Epithelial cell of esophagus (primary cell): Measurements from ENCODE around the gene SH2D4B.
"Not testable (repeated sequence)": the region's sequence is repeated elsewhere in the genome, so short reads cannot be mapped to it uniquely, and the experiment has no call there.

Source experiments
- DNase-seq: peaks from one replicate; pipeline ENCODE4 v3.0.0; 2010; ENCODE audit warnings: low read depth
- H3K4me3 ChIP-seq: 2 replicates; pipeline ENCODE4 v1.5.1; 2011; ENCODE audit warnings: mild to moderate bottlenecking, low read length, control low read depth
- TF ChIP-seq, protein P1 (sequence below): IDR thresholded peaks from 2 replicates; pipeline ENCODE4 v1.5.1; 2011; ENCODE audit warnings: low read depth, mild to moderate bottlenecking, low read length, control low read depth, inconsistent platforms; ENCODE audit not compliant: insufficient read depth; ENCODE audit errors: missing control alignments

SH2D4B gene

DNA sequence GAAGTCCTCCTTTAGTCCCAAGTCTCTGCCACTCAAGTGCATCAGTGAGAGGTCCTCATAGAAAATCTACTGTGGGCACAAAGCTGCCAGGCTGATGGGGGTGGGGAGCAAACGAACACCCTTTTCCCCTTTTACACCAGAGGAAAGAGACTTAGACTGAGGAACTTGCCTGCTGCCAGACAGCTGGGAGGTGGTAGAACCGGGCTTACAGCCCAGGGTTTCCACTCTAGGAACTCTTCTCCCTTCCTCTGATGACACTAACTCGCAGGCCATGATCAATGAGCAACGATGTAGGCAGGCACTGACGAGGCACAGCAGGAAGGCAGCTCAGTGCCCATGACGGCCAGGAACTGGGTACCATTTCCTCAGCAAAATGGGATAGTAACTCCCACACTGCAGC is 11.0 kb upstream of the SH2D4B start:
- H3K4me3 ChIP-seq = no peak overlapping the region
- TF ChIP-seq, protein P1, sequence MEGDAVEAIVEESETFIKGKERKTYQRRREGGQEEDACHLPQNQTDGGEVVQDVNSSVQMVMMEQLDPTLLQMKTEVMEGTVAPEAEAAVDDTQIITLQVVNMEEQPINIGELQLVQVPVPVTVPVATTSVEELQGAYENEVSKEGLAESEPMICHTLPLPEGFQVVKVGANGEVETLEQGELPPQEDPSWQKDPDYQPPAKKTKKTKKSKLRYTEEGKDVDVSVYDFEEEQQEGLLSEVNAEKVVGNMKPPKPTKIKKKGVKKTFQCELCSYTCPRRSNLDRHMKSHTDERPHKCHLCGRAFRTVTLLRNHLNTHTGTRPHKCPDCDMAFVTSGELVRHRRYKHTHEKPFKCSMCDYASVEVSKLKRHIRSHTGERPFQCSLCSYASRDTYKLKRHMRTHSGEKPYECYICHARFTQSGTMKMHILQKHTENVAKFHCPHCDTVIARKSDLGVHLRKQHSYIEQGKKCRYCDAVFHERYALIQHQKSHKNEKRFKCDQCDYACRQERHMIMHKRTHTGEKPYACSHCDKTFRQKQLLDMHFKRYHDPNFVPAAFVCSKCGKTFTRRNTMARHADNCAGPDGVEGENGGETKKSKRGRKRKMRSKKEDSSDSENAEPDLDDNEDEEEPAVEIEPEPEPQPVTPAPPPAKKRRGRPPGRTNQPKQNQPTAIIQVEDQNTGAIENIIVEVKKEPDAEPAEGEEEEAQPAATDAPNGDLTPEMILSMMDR = no peak
- DNase-seq = no peak

DNA sequence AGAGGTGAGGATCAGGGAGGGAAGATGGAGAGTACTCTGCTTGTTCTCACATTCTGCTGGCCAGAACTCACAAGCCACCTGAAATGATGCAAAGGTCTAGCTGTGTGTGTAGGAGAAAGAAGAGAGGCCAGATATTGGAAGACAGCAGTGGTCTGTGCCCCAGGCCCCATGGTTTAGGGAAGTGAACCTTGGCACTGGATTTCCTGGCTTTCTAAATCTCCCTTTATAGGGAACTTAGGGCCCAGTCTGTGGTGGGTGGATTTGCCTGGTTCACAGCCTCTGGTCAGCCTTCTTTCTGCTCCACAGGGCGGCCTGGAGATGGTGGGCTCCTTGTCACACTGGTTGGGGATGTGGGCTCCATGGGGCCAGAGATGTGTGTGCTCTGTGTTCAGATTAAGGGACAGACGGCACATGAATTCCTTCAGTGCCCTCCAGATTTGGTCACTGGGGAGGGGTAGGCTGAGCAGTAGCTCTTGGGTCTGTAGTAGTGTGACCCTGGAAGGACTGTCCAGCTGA is 9.5 kb upstream of the SH2D4B start:
- H3K4me3 ChIP-seq = no peak overlapping the region
- no peak for DNase-seq
- TF ChIP-seq, protein P1 = no peak

DNA sequence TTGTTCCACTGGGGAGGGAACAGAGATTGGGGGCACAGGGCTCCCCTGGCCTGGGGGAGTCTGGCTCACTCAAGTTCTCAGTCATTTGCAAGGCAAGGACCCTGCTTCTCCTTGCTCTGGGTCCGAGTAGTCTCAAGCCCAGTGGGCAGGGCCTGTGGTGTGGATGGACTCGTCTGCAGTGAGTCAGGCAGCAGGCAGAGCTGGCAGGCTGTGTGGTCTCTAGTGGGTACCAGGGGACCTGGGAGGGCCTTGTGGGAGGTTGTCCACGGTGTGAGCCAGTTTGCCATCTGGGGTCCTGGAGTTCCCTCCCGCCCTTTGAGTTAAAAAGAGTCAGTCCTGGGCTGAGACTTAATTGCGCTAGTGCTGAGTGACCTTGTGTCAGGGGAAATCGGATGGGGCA is 8.8 kb upstream of the SH2D4B start:
- TF ChIP-seq, protein P1 = no peak
- DNase-seq = no peak
- no peak overlapping the region for H3K4me3 ChIP-seq

DNA sequence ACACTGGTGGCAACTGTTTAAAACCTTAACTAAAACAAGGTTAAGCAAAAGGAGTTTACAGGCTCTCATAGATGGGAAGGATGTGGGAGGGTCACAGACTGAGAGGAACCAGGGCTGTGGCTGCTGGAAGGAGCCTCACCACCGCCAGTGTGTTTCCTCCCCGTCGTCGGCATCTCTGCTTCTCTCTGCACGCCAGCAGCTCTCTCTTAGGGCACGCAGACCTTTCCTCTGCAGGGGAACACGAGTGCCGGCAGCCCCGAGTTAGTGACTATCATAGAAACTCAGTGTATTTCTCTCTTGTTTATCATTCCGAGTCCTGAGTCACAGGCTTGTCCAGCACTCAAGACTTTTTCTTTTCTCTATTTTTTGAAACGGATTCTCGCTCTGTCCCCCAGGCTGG is 8.1 kb upstream of the SH2D4B start:
- no peak for DNase-seq
- no peak overlapping the region for H3K4me3 ChIP-seq
- TF ChIP-seq, protein P1 = no peak

DNA sequence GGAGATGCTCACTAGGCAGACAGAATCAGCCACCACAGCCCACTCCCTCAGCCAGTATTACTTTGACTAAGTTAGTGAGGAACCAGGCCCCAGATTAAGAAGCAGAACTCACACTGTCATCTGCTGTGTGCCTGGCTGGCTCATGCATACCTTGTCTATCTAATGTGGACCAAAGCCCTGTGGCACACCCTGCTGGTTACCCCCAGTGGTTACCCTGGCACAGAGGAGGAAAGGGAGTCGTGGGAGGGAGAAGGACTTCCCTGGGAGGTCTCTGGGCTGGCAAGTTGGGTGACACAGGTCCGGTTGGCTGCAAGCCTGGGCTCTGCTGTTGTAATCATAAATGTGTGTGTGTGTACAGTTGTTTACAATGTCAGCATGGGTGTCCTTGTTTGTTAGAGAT is 7.5 kb upstream of the SH2D4B start:
- TF ChIP-seq, protein P1 = peak; percentile 59
- peak; percentile 62 for DNase-seq
- no peak overlapping the region for H3K4me3 ChIP-seq

DNA sequence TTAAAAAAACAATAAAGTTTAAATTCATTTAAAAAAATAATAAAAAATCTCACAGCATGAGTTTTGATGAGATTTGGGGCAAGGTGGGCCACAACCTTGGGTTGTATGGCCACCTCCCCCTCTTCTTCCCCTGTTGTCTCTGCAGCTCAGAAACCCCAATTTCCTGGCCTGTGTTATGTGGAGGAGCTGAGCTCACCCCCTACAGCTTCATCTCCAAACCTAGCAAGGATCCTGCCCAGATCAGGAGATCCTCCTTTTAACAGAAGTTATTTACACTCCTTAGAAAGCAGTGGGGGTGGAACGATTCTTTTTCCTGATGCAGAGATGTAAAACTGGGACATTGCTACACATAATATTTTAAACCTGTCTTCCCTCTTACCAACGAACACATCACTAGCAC is 6.9 kb upstream of the SH2D4B start:
- DNase-seq = no peak
- TF ChIP-seq, protein P1 = no peak
- H3K4me3 ChIP-seq = no peak overlapping the region

DNA sequence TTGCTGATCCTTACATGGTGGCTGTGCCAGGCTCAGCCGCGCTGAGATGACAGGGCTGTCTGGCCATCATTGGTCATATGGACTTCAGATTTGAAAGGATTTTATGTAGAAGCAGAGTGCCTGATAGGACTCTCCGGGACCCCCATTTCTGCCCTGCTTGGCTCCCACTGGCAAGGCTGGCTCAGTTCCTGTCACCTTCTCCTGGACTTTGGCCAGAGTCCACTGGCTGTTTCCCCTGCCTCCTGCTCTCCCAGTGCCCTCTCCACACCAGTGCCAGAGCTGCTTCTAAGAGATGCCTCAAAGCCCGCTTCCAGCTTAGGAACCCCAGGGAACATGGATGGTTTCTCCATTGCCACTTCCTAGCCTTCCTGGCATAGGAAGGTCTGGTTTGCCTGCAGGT is 5.1 kb upstream of the SH2D4B start:
- TF ChIP-seq, protein P1 = no peak
- H3K4me3 ChIP-seq = no peak overlapping the region
- no peak for DNase-seq

DNA sequence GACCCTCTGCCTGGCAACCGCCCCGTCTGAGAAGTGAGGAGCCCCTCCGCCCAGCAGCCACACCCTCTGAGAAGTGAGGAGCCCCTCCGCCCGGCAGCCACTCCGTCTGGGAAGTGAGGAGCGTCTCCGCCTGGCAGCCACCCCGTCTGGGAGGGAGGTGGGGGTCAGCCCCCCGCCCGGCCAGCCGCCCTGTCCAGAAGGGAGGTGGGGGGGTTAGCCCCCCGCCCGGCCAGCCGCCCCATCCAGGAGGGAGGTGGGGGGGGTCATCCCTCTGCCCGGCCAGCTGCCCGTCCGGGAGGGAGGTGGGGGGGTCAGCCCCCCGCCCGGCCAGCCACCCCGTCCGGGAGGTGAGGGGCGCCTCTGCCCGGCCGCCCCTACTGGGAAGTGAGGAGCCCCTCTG is 3.6 kb upstream of the SH2D4B start:
- not testable (repeated sequence) for DNase-seq, H3K4me3 ChIP-seq

DNA sequence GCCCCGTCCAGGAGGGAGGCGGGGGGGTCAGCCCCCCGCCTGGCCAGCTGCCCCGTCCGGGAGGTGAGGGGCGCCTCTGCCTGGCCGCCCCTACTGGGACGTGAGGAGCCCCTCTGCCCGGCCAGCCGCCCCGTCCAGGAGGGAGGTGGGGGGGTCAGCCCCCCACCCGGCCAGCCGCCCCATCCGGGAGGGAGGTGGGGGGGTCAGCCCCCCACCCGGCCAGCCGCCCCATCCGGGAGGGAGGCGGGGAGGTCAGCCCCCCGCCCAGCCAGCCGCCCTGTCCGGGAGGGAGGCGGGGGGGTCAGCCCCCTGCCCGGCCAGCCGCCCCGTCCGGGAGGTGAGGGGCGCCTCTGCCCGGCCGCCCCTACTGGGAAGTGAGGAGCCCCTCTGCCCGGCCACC is 3.1 kb upstream of the SH2D4B start:
- not testable (repeated sequence) for DNase-seq, H3K4me3 ChIP-seq
